ENCODE measurements around the gene PSMC4.

GRCh38 chr19:39940221-39940833, 30.6 kb upstream of the PSMC4 start:
- TF ChIP-seq NRF1 (IDR thresholded peaks at IDR 0.05; ENCODE audit: low read depth, low read length) (no peak), CTCF (IDR thresholded peaks at IDR 0.05) (no peak), ZBTB33 (IDR thresholded peaks at IDR 0.05; ENCODE audit: borderline replicate concordance, low read depth) (no peak), TAF1 (IDR thresholded peaks at IDR 0.05; ENCODE audit: borderline replicate concordance, low read depth, low read length) (no peak), EZH2phosphoT487 (IDR thresholded peaks at IDR 0.05; ENCODE audit: borderline replicate concordance, low read depth) (no peak), POLR2AphosphoS5 (IDR thresholded peaks at IDR 0.05; ENCODE audit: low read depth, low read length) (no peak), RAD21 (IDR thresholded peaks at IDR 0.05; ENCODE audit: low read length) (no peak)
